8988T (cell line): Measurements from ENCODE around the gene NSMF.

ENCODE experiments used
- DNase-seq: peaks from one replicate; pipeline ENCODE4 v3.0.0; 2011

The NSMF gene

GRCh38 chr9:137459152-137459600, at the start of gene NSMF:
TSS of gene NSMF (minus strand) at chr9:137459334. CDS start at chr9:137459102, 232 bp downstream.
- DNase-seq = peak; percentile 100

GRCh38 chr9:137506702-137507171, 47.6 kb upstream of the NSMF start:
- DNase-seq = no peak

- peak; percentile 2 for DNase-seq
Measured at GRCh38 chr9:137506274-137506673, 47.1 kb upstream of the NSMF start.

GRCh38 chr9:137505421-137506140, 46.4 kb upstream of the NSMF start:
- peak; percentile 14 for DNase-seq

GRCh38 chr9:137504432-137504777, 45.3 kb upstream of the NSMF start:
- DNase-seq = no peak

- peak; percentile 79 for DNase-seq
Measured at GRCh38 chr9:137502008-137502911, 43.1 kb upstream of the NSMF start.

- no peak for DNase-seq
Measured at GRCh38 chr9:137501457-137501856, 42.3 kb upstream of the NSMF start.

- DNase-seq = no peak
Measured at GRCh38 chr9:137500666-137501397, 41.7 kb upstream of the NSMF start.

- DNase-seq = no peak
Measured at GRCh38 chr9:137499858-137500661, 40.9 kb upstream of the NSMF start.

- DNase-seq = no peak
Measured at GRCh38 chr9:137499416-137499815, 40.3 kb upstream of the NSMF start.

- DNase-seq = no peak
Measured at GRCh38 chr9:137498720-137499150, 39.6 kb upstream of the NSMF start.

- DNase-seq = no peak
Measured at GRCh38 chr9:137497921-137498719, 39.0 kb upstream of the NSMF start.

- no peak for DNase-seq
Measured at GRCh38 chr9:137496601-137497375, 37.7 kb upstream of the NSMF start.

- DNase-seq = no peak
Measured at GRCh38 chr9:137494550-137495351, 35.6 kb upstream of the NSMF start.

GRCh38 chr9:137494104-137494544, 35.0 kb upstream of the NSMF start:
- peak; percentile 92 for DNase-seq

GRCh38 chr9:137493364-137494103, 34.4 kb upstream of the NSMF start:
- peak; percentile 19 for DNase-seq

- DNase-seq = peak; percentile 73
Measured at GRCh38 chr9:137492464-137493363, 33.6 kb upstream of the NSMF start.
